OCI-LY1 (cell line): ENCODE measurements around the gene ZNF75A.

Experiments used
- H2AFZ ChIP-seq: fragments of 200-600 bp; sonication (generic), shearing (Covaris generic); 2 replicates; pipeline ENCODE4 v1.6.0; 2014; ENCODE audit warnings: antibody characterized with exemption, mild to moderate bottlenecking, low read length
- H3F3A ChIP-seq: fragments of 200-600 bp; sonication (generic), shearing (Covaris generic); 2 replicates; pipeline ENCODE4 v1.6.0; 2014; ENCODE audit warnings: mild to moderate bottlenecking, antibody characterized with exemption, low read length, moderate library complexity; ENCODE audit not compliant: insufficient read depth
- H3K27ac ChIP-seq: fragments of 200-600 bp; sonication (generic); 2 replicates; pipeline ENCODE4 v1.5.1; 2014; ENCODE audit warnings: low read length, mixed run types, mild to moderate bottlenecking, low read depth; ENCODE audit not compliant: poor library complexity, severe bottlenecking
- H3K27me3 ChIP-seq: fragments of 200-600 bp; sonication (generic); 2 replicates; pipeline ENCODE4 v1.6.0; 2014; ENCODE audit warnings: antibody characterized with exemption, mild to moderate bottlenecking, low read length, moderate library complexity; ENCODE audit not compliant: insufficient read depth
- H3K36me3 ChIP-seq: fragments of 200-600 bp; sonication (generic); 2 replicates; pipeline ENCODE4 v1.6.1; 2014; ENCODE audit warnings: mild to moderate bottlenecking, antibody characterized with exemption, low read length, moderate library complexity, mixed read lengths; ENCODE audit not compliant: insufficient read depth
- H3K4me1 ChIP-seq: fragments of 200-600 bp; sonication (generic); 2 replicates; pipeline ENCODE4 v1.5.1; 2014; ENCODE audit warnings: mild to moderate bottlenecking, low read length, moderate library complexity; ENCODE audit not compliant: insufficient read depth, severe bottlenecking
- H3K4me2 ChIP-seq: fragments of 200-600 bp; sonication (generic), shearing (Covaris generic); 2 replicates; pipeline ENCODE4 v1.6.1; 2014; ENCODE audit warnings: low read length
- H3K4me3 ChIP-seq: fragments of 200-600 bp; sonication (generic); 2 replicates; pipeline ENCODE4 v1.5.1; 2014; ENCODE audit warnings: low read length, low read depth, mild to moderate bottlenecking, mixed read lengths; ENCODE audit not compliant: poor library complexity, severe bottlenecking
- H3K79me2 ChIP-seq: fragments of 200-600 bp; shearing (Covaris generic); 2 replicates; pipeline ENCODE4 v1.6.1; 2016; ENCODE audit warnings: mixed run types, low read length, mixed read lengths; ENCODE audit not compliant: insufficient read depth
- H3K9ac ChIP-seq: fragments of 200-600 bp; sonication (generic), shearing (Covaris generic); 2 replicates; pipeline ENCODE4 v1.6.1; 2014; ENCODE audit warnings: mild to moderate bottlenecking, low read length, mixed read lengths
- H3K9me2 ChIP-seq: fragments of 200-600 bp; sonication (generic), shearing (Covaris generic); 2 replicates; pipeline ENCODE4 v1.6.1; 2014; ENCODE audit warnings: low read depth, mild to moderate bottlenecking, low read length, mixed read lengths
- H3K9me3 ChIP-seq: fragments of 200-600 bp; shearing (Covaris generic); 2 replicates; pipeline ENCODE4 v1.6.1; 2014; ENCODE audit warnings: low read length, mixed read lengths
- H4K20me1 ChIP-seq: fragments of 200-600 bp; sonication (generic), shearing (Covaris generic); 2 replicates; pipeline ENCODE4 v1.6.0; 2016; ENCODE audit warnings: mild to moderate bottlenecking, low read length; ENCODE audit not compliant: insufficient read depth
- CTCF ChIP-seq: fragments of 200-600 bp; sonication (generic), shearing (Covaris generic); IDR thresholded peaks from 2 replicates; pipeline ENCODE4 v1.5.1; 2017; ENCODE audit warnings: mild to moderate bottlenecking, antibody characterized with exemption, low read length, moderate library complexity, mixed read lengths
- EZH2 ChIP-seq: fragments of 200-600 bp; sonication (generic), shearing (Covaris generic); IDR thresholded peaks from 2 replicates; pipeline ENCODE4 v1.8.0; 2017; ENCODE audit warnings: borderline replicate concordance, mixed run types, mild to moderate bottlenecking, antibody characterized with exemption, low read length, moderate library complexity, mixed read lengths

The ZNF75A gene

GRCh38 chr16:3283543-3284447, 21.5 kb upstream of the ZNF75A start:
- peak overlapping the region; percentile 73 for H3K4me2 ChIP-seq
- H3K4me3 ChIP-seq: peak overlapping the region; percentile 91
- peak overlapping the region; percentile 81 for H3K9ac ChIP-seq
- no peaks in the 10 kb centered on the region for H3K27me3 ChIP-seq
- TF ChIP-seq EZH2 (no peak), CTCF (no peak)
- H3K79me2 ChIP-seq: peaks cover 29% of the 10 kb centered on the region
- H3K9me3 ChIP-seq: peaks cover 14% of the 10 kb centered on the region
- no peak overlapping the region for H2AFZ ChIP-seq
- H3K27ac ChIP-seq: peak overlapping the region; percentile 89
- no peaks in the 10 kb centered on the region for H3F3A ChIP-seq
- peaks cover 21% of the 10 kb centered on the region for H3K4me1 ChIP-seq
- H3K36me3 ChIP-seq: peaks cover 47% of the 10 kb centered on the region
- no peaks in the 10 kb centered on the region for H4K20me1 ChIP-seq
- no peaks in the 10 kb centered on the region for H3K9me2 ChIP-seq

- no peaks in the 10 kb centered on the region for H3K9me2 ChIP-seq
- H4K20me1 ChIP-seq: no peaks in the 10 kb centered on the region
- H3K4me1 ChIP-seq: peaks cover 21% of the 10 kb centered on the region
- no peak overlapping the region for H3K27ac ChIP-seq
- no peak overlapping the region for H2AFZ ChIP-seq
- peaks cover 29% of the 10 kb centered on the region for H3K79me2 ChIP-seq
- peak overlapping the region; percentile 91 for H3K4me3 ChIP-seq
- H3F3A ChIP-seq: no peaks in the 10 kb centered on the region
- peaks cover 60% of the 10 kb centered on the region for H3K36me3 ChIP-seq
- no peaks in the 10 kb centered on the region for H3K27me3 ChIP-seq
- TF ChIP-seq EZH2 (no peak), CTCF (no peak)
- no peak overlapping the region for H3K9ac ChIP-seq
- H3K9me3 ChIP-seq: peaks cover 27% of the 10 kb centered on the region
- peak overlapping the region; percentile 73 for H3K4me2 ChIP-seq
Measured at GRCh38 chr16:3285131-3285530, 20.2 kb upstream of the ZNF75A start.

GRCh38 chr16:3289998-3290673, 15.2 kb upstream of the ZNF75A start:
- Histone ChIP-seq H3F3A (no peaks in the 10 kb centered on the region), H3K27ac (no peak overlapping the region), H3K4me2 (no peak overlapping the region), H3K4me3 (no peak overlapping the region), H3K9me3 (peaks cover 64% of the 10 kb centered on the region), H2AFZ (no peak overlapping the region), H3K9me2 (no peaks in the 10 kb centered on the region), H3K27me3 (no peaks in the 10 kb centered on the region), H4K20me1 (no peaks in the 10 kb centered on the region), H3K36me3 (peaks cover 93% of the 10 kb centered on the region), H3K79me2 (peaks cover 13% of the 10 kb centered on the region), H3K9ac (no peak overlapping the region), H3K4me1 (peaks cover 2% of the 10 kb centered on the region)
- no peak for TF ChIP-seq CTCF
- TF ChIP-seq EZH2: no peak
